GM18867 (cell line): ENCODE measurements around the gene PTPRE.

ENCODE experiments used
- ATAC-seq: cut with Tn5 transposase; IDR thresholded peaks from one replicate; pipeline ENCODE4 v1.9.1; 2021; ENCODE audit warnings: mild to moderate bottlenecking, moderate library complexity; ENCODE audit not compliant: unreplicated experiment

Gene PTPRE

GRCh38 chr10:127905848-127906261 lies 1.0 kb upstream of the PTPRE start:
- ATAC-seq = no peak

- no peak for ATAC-seq
Measured at GRCh38 chr10:127907411-127908105, 655 bp downstream of the PTPRE start.

GRCh38 chr10:127908106-127908958 lies 1.4 kb downstream of the PTPRE start:
- no peak for ATAC-seq

- ATAC-seq = no peak
Measured at GRCh38 chr10:127908959-127909267, 2.0 kb downstream of the PTPRE start.

- no peak for ATAC-seq
Measured at GRCh38 chr10:127909716-127910463, 3.0 kb downstream of the PTPRE start.

GRCh38 chr10:127910464-127910770 lies 3.5 kb downstream of the PTPRE start:
- ATAC-seq = no peak

- ATAC-seq = no peak
Measured at GRCh38 chr10:127911218-127911866, 4.4 kb downstream of the PTPRE start.

GRCh38 chr10:127911867-127912257 lies 5.0 kb downstream of the PTPRE start:
- no peak for ATAC-seq

GRCh38 chr10:127912607-127913367 lies 5.9 kb downstream of the PTPRE start:
- ATAC-seq = no peak

GRCh38 chr10:127913368-127913759 lies 6.5 kb downstream of the PTPRE start:
- no peak for ATAC-seq

- no peak for ATAC-seq
Measured at GRCh38 chr10:127915324-127915723, 8.4 kb downstream of the PTPRE start.

GRCh38 chr10:127916826-127917225 lies 9.9 kb downstream of the PTPRE start:
- ATAC-seq = no peak

- ATAC-seq = no peak
Measured at GRCh38 chr10:127918572-127918971, 11.7 kb downstream of the PTPRE start.

GRCh38 chr10:127919418-127920271 lies 12.7 kb downstream of the PTPRE start:
- ATAC-seq = no peak

GRCh38 chr10:127920306-127921074 lies 13.6 kb downstream of the PTPRE start:
- no peak for ATAC-seq

- no peak for ATAC-seq
Measured at GRCh38 chr10:127921075-127921752, 14.3 kb downstream of the PTPRE start.

- ATAC-seq = no peak
Measured at GRCh38 chr10:127921753-127922145, 14.8 kb downstream of the PTPRE start.

GRCh38 chr10:127922206-127922605 lies 15.3 kb downstream of the PTPRE start:
- no peak for ATAC-seq
